Hematopoietic multipotent progenitor cell treated with erythropoietin and hydrocortisone succinate and interleukin-3 and kit ligand, for 17 days (in vitro differentiated cells): ENCODE data around the gene AFMID.

Experiments used
- DNase-seq: peaks from one replicate; pipeline ENCODE4 v3.0.0-alpha.2; 2015; ENCODE audit warnings: low spot score

AFMID gene

DNA sequence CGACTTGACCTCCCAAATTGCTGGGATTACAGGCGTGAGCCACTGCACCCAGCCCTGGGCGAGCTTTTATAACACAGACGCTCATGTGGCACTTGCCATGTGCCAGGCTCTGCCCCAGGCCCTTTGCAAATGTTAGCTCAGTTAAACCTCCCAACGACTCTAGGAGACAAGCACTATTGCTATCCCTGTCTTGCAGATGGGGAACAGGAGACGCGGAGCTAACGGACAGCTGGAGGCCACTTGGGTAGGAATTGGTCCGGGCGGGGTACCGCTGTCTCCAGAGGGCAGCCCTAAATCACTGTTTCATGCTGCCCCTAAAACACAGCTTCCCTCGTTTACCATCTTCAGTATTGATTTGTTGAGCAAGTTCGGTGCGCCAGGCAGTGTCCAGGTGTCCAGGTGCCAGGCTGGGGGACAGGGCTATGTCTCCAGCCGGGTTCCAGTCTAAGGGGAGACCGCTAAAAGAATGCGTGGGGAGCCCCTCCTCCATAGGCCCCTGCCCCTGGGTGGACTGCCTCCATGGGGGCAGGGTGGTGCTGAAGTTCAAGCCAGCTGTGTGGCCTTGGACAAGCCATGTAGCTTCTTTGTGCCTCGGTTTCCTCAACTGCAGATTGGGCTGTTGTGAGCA, 68.0 kb downstream of the AFMID start:
- DNase-seq: no peak

DNA sequence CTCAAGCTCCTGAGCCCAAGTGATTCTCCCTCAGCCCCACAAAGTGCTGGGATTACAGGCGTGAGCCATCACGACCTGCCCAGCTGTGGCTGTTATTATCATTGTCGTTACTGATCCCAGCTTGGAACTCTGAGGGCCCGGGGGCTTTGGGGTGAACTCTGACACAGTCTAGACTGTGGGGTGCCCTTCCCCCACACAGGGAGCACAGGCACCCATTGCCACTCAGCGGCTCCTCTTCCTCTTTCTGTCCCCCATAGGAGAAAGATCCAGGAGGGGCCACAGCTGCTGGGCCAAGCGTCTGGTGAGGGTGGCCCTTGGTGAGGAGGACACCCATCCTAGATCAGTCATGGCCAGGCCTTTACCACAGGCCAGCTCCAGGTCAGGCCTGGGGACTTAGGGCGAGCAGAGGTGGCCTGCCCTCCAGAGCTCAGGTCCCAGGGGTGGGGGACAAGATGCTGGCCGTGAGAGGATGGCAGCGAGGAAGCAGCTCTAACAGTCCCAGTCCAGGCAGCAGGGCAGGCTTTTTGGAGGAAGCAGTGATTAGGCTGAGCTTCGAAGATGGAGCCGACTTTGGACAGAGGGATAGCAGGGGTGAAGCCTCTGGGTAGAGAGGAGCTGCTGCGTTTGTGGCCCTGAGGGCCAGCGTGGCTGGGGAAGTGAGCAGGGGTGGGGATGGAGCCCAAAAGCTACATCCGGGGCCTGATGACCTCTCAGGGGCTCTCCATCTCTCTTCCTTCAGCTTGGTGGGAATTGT, 69.0 kb downstream of the AFMID start:
- DNase-seq: no peak

DNA sequence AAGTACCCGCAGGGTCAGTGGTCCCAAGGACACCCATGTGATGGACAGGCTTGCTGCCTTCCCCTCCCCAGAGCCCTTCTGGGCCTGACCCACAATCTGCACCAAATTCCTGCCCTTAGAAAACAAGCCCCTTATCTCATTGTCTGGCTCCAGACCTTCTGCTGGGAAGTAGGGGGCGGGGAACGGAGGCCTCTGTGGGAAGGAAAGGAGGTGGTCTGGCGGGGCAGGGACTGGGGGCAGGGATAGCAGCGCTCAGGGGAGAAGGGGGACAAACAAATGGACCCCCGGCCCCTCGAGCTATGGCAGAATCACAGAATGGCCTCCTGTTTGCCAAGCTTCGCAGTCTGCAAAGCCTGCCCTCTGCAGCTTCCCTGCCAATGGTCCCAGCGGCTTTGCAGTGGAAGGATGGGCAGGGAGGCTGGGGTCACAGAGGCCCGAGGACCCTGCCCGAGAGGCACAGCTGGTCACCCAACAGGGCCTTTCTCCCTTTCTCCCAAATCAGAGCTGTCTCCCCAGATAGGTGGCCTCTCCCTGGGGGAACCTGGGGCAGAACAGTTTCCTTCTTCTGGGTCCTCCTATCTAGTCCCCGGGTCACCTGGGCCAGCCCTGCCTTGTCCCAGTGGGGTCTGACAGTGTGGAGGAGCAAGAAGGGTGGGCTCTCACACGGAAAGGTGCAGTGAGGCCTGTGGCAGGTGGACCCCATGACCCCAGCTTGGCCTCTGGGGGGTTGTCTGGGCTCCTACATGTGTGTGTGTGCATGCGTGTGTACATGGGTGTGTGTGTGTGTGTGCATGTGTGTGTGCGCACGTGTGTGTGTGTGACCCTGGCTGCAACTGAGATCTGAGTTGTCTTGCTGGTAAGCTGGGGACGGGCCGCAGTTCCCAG, 69.8 kb downstream of the AFMID start:
- no peak for DNase-seq
